Hindlimb muscle (tissue), 1 donor: ENCODE measurements around the gene RHD. TPM values are rescaled to one million over a fixed set of nuclear protein-coding genes. Genes with fewer than 3 reads are reported as not detected.
"Not testable (repeated sequence)": the region's sequence is repeated elsewhere in the genome, so short reads cannot be mapped to it uniquely, and the experiment has no call there.

ENCODE experiments used
- DNase-seq: peaks from one replicate; pipeline ENCODE4 v3.0.0-alpha.2; 2013
- polyA plus RNA-seq: library from polyadenylated mRNA; unstranded; fragments of 120-200 nt; gene quantifications from one replicate; pipeline ENCODE4 v1.2.1, GENCODE V29; 2013; ENCODE audit not compliant: insufficient read length

RHD gene
- polyA plus RNA-seq, 1 donor: 0.30 TPM

GRCh38 chr1:25257196-25257595 lies 15.1 kb upstream of the RHD start:
- no peak for DNase-seq

GRCh38 chr1:25259813-25260212 lies 12.5 kb upstream of the RHD start:
- DNase-seq: not testable (repeated sequence)

DNA sequence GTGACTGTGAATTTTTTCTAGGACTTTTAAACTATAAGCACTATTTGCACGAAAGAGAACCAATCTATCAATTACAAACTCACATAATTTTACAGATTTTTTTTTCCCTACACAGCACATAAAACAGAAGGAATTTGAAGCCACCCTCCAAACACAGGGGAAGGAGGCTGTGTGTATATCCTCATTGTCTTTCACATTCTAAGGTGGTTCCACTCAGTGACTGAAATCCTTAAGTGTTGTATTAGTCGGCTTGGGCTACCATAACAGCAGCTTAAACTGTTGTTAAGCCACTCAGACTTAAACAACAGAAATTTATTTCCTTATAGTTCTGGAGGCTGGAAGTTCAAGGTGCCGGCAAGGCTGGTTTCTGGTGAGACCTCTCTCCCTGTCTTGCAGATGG lies 12.0 kb upstream of the RHD start:
- not testable (repeated sequence) for DNase-seq

DNA sequence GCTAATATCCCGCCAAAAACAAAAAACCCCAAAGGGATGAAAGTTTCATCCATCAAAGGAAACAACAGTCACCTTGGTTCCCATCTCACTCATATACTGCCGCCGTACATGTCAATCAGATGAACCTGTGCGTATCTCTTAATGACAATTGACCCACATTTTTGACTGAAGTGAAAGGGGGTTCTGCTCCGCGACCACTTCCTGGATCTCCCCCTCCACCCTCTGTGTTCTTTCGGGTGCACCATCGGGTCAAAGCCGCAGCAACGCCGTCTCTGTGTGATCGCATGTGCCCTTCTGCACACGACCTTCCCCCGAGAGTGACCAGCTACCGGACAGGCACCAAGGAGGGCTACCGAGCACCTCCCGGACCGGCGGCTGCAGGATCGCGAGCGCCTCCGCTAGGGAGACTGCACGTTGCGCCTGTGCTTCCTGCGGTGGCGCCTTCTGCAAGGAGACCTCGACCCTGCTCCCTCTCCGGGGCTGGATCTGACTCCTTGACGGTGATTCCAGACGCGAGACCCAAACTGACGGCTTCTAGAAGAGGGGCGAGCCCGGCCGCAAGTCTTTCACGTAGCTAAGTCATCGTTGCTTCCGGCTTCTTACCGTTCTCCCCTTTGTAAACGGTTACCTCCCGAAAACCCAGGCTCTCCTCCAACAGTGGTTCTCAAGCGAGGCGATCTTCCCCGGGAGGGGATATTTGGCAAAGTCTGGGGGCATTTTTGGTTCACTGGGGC lies 5.6 kb upstream of the RHD start:
- not testable (repeated sequence) for DNase-seq

- DNase-seq: not testable (repeated sequence)
Measured at GRCh38 chr1:25267288-25268142, 4.8 kb upstream of the RHD start.

DNA sequence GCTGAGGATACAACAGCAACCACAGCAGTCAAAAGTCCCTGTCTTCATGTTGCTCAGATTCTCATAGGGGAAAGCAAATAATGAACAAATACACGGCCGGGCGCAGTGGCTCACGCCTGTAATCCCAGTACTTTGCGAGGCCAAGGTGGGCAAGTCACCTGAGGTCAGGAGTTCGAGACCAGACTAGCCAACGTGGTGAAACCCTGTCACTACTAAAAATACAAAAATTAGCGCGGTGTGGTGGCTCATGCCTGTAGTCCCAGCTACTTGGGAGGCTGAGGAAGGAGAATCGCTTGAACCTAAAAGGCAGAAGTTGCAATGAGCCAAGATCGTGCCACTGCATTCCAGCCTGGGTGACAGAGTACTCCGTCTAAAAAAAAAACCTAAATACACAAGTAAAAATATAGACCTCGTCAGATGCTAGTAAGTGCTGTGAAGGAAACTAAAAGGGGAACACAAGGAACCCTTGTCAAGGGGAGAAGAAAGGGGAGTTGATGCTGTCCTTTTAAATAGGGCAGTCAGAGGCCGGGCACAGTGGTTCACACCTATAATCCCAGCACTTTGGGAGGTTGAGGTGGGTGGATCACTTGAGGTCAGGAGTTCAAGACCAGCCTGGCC lies 4.1 kb upstream of the RHD start:
- DNase-seq: not testable (repeated sequence)

DNA sequence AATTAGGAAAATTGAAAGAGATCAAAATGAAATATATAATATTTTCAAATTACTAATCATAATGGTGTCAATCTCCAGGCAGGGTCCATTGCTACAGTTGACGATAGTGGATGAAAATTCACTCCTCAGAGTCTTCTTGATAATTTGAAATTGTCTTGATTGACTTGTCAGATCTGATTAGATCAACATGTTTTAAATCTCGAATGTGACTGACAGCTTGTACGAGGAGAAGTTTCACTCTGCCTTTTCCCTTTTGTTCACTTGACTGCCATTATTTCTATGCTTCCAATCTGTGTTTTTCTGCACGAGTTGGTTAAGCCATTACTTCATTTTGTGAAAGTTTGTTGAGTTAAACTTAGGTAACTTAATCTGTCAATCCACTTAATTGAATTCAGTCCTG lies 3.3 kb downstream of the RHD start:
- DNase-seq: not testable (repeated sequence)

GRCh38 chr1:25277295-25277694 lies 5.0 kb downstream of the RHD start:
- DNase-seq: not testable (repeated sequence)

GRCh38 chr1:25278358-25278757 lies 6.0 kb downstream of the RHD start:
- DNase-seq: not testable (repeated sequence)

- not testable (repeated sequence) for DNase-seq
Measured at GRCh38 chr1:25278790-25279189, 6.5 kb downstream of the RHD start.

- DNase-seq: not testable (repeated sequence)
Measured at GRCh38 chr1:25279693-25280111, 7.4 kb downstream of the RHD start.

DNA sequence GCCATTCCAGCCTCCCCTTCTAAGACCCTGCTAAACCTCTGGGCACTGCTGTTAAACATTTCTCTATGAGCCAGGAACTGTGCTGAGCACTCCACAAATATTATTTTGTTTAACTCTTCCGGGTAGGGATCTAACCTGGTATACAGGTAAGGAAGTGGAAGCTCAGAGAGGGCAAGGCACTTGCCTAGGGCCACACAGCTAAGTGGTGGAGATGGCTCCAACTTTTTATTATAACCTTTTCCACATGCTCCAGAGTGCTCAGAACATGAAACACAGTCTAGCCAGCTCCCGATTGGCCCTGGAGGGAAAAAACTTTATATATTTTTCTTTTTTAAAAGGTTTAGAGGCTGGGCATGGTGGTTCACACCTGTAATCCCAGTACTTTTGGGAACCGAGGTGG lies 13.6 kb downstream of the RHD start:
- DNase-seq: not testable (repeated sequence)

GRCh38 chr1:25287164-25287563 lies 14.9 kb downstream of the RHD start:
- not testable (repeated sequence) for DNase-seq

- not testable (repeated sequence) for DNase-seq
Measured at GRCh38 chr1:25288573-25289101, 16.3 kb downstream of the RHD start.

- not testable (repeated sequence) for DNase-seq
Measured at GRCh38 chr1:25290043-25290442, 17.7 kb downstream of the RHD start.

DNA sequence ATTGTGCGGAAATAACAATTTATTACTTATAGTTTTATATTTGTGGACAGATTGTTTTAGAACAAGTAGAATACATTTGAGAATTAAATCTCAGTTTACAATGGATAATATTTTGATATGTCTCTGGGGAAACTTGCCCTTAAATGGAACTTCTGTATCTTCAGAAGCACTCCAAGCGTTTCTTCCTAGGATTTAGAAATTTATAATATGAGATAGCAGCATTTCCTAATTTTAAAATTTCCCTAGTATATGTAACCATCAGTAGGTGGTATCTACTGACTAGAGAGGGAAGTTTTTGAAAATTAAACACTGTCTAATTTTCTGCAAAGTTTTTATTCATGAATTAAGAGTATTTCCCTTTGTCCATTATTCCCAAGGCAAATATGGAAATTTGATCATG lies 21.1 kb downstream of the RHD start:
- DNase-seq: not testable (repeated sequence)

- DNase-seq: not testable (repeated sequence)
Measured at GRCh38 chr1:25294889-25295826, 22.8 kb downstream of the RHD start.

DNA sequence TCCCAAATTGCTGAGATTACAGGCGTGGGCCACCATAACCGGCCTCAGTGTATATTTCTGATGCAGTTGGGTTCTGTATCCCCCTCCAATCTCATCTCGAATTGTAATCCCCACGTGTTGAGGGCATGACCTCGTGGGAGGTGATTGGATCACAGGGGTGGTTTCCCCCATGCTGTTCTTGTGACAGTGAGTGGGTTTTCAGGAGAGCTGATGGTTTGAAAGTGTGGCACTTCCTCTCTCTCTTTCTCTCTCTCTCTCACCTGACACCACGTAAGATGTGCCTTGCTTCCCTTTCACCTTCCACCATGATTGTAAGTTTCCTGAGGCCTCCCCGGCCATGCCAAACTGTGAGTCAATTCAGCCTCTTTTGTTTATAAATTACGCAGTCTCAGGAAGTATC lies 24.2 kb downstream of the RHD start:
- not testable (repeated sequence) for DNase-seq

DNA sequence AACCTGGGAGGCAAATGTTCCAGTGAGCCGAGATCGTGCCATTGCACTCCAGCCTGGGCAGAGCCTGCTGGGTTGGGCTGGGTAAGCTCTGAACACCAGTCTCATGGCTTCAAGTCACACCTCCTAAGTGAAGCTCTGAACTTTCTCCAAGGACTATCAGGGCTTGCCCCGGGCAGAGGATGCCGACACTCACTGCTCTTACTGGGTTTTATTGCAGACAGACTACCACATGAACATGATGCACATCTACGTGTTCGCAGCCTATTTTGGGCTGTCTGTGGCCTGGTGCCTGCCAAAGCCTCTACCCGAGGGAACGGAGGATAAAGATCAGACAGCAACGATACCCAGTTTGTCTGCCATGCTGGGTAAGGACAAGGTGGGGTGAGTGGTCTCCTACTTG lies 28.4 kb downstream of the RHD start:
- not testable (repeated sequence) for DNase-seq

GRCh38 chr1:25302330-25302729 lies 30.0 kb downstream of the RHD start:
- DNase-seq: not testable (repeated sequence)

DNA sequence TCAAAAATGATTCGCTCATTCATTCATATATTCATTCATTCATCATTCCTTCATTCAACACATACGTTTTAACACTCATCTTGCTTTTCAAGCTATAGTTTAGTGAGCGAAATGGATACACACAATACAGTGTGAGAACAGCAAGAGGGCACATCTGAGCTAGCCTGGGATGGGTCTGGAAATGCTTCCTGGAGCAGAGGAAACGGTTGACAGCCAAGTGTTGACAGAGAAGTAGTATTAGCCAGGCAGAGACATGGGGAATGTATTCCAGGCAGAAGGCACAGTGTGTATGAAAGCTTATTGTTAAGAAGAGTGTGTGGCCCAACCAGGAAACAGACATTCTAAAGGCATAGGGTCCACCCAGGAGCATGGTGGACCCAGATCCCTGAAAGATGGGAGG lies 32.6 kb downstream of the RHD start:
- not testable (repeated sequence) for DNase-seq

DNA sequence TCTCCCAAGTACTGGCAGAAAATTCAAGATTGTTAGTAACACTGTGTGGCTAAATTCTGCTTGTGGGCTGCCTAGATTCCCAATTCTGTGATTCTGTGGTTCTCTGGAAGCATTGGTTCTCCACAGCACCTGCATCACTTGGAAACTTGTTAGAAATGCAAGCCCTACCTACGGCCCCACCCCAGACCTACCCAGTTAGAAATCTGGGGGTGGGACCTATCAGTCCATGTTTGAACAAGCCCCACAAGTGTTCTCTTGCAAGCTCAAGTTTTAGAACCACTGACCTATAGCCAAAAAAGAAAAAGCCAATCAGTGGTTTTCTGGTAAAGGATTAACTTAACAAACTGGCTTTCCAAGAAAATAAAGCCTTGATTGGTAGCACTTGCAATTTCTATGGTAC lies 35.9 kb downstream of the RHD start:
- not testable (repeated sequence) for DNase-seq
